Measurements from ENCODE around the gene TADA2A. TPM values are rescaled to one million over a fixed set of nuclear protein-coding genes. Genes with fewer than 3 reads are reported as not detected.
A peak's percentile ranks its signal among the peaks of the same experiment; 100 is the strongest.

TADA2A gene
- total RNA-seq, 2 experiments from 2014 or later: 27.3 to 29.5 TPM

- CTCF ChIA-PET: interaction anchor here (0.6 to 1.0 kb wide), 3 partner anchors 72 to 1641 kb away, joined by 3 to 5 read pairs (median 4); no protein-coding TSS in a partner anchor
- Mint-ChIP-seq H3K9me3 (no peaks in the 10 kb centered on the region), H3K4me1 (ENCODE audit: low read depth) (peaks cover 7% of the 10 kb centered on the region), H3K4me3 (no peak overlapping the region), H3K27ac (peak overlapping the region; percentile 4), H3K27me3 (ENCODE audit: low read depth) (no peaks in the 10 kb centered on the region), H3K36me3 (ENCODE audit: low read depth) (peaks cover 5% of the 10 kb centered on the region)
- no peak for DNase-seq
- intact Hi-C loops (cut with micrococcal nuclease): no loop called here
Measured at GRCh38 chr17:37523715-37524219, 117.1 kb downstream of the TADA2A start.

GRCh38 chr17:37527249-37527851, 120.7 kb downstream of the TADA2A start:
- H3K4me3 Mint-ChIP-seq: no peak overlapping the region
- intact Hi-C loops (cut with micrococcal nuclease): loop anchor here (1.0 to 5.0 kb wide), 6 partner anchors 43 to 264 kb away; partner anchors contain the start of genes DDX52 and SYNRG
- DNase-seq: peak; percentile 44
- H3K4me1 Mint-ChIP-seq (ENCODE audit: low read depth): peaks cover 7% of the 10 kb centered on the region
- no peaks in the 10 kb centered on the region for H3K27me3 Mint-ChIP-seq (ENCODE audit: low read depth)
- no peaks in the 10 kb centered on the region for H3K9me3 Mint-ChIP-seq
- no peak overlapping the region for H3K27ac Mint-ChIP-seq
- peaks cover 7% of the 10 kb centered on the region for H3K36me3 Mint-ChIP-seq (ENCODE audit: low read depth)
- CTCF ChIA-PET: interaction anchor here (0.7 to 2.8 kb wide), 10 partner anchors 8 to 267 kb away, joined by 3 to 14 read pairs (median 4); partner anchors contain the start of gene SYNRG

Other genes starting within 250 kb of the TADA2A start
- not detected for gene C17orf78, start 30.9 kb upstream of the TADA2A start, total RNA-seq
- 10 to 100 TPM; 52.6 to 59.8 TPM for gene ACACA, start 50 bp upstream of the TADA2A start, total RNA-seq
- gene DUSP14, start 83.0 kb downstream of the TADA2A start, total RNA-seq: 1 to 10 TPM; 7.0 to 7.9 TPM
- 10 to 100 TPM; 39.1 to 40.1 TPM for gene SYNRG, start 202.5 kb downstream of the TADA2A start, total RNA-seq
- 10 to 100 TPM; 18.5 to 20.2 TPM for gene DDX52, start 236.6 kb downstream of the TADA2A start, total RNA-seq

Measured in activated naive CD4-positive, alpha-beta T cell treated with anti-CD3 and anti-CD28 coated beads for 36 hours (primary cell).